DND-41 (cell line): Measurements from ENCODE around the gene MSI2.

Experiments
- CTCF ChIP-seq: IDR thresholded peaks from 2 replicates; pipeline ENCODE4 v1.5.1; 2012; ENCODE audit warnings: borderline replicate concordance, low read length, moderate library complexity, mild to moderate bottlenecking; ENCODE audit not compliant: poor library complexity, severe bottlenecking; ENCODE audit errors: extremely low read depth
- EZH2 ChIP-seq: IDR thresholded peaks from 3 replicates; pipeline ENCODE4 v1.6.1; 2012; ENCODE audit warnings: borderline replicate concordance, low read depth, mild to moderate bottlenecking, moderate library complexity, low read length, inconsistent platforms; ENCODE audit not compliant: severe bottlenecking

GRCh38 chr17:57662041-57662440 lies 405.7 kb downstream of the MSI2 start:
- no peak for TF ChIP-seq CTCF
- TF ChIP-seq EZH2, result no peak
